Stimulated activated naive CD8-positive, alpha-beta T cell treated with anti-CD3 and anti-CD28 coated beads, Interleukin-15, Interleukin-2, amounts not matched to agents 100 ng/mL and 50 ng/mL, for 24 hours (primary cell): ENCODE data around the gene SHD.
"Not testable (repeated sequence)": the region's sequence is repeated elsewhere in the genome, so short reads cannot be mapped to it uniquely, and the experiment has no call there.

Source experiments
- H3K27ac Mint-ChIP-seq: one replicate; pipeline ENCODE4 v1.8.0; 2021; ENCODE audit warnings: mild to moderate bottlenecking, mixed read lengths
- H3K27me3 Mint-ChIP-seq: one replicate; pipeline ENCODE4 v1.8.0; 2021; ENCODE audit warnings: mixed read lengths
- H3K36me3 Mint-ChIP-seq: one replicate; pipeline ENCODE4 v1.8.0; 2021; ENCODE audit warnings: low read depth, mixed read lengths
- H3K4me1 Mint-ChIP-seq: one replicate; pipeline ENCODE4 v1.8.0; 2021; ENCODE audit warnings: low read depth, mixed read lengths
- H3K4me3 Mint-ChIP-seq: one replicate; pipeline ENCODE4 v1.8.0; 2021; ENCODE audit warnings: mild to moderate bottlenecking, mixed read lengths
- H3K9me3 Mint-ChIP-seq: one replicate; pipeline ENCODE4 v1.8.0; 2021; ENCODE audit warnings: mixed read lengths

SHD gene

GRCh38 chr19:4323692-4324091 is 44.6 kb downstream of the SHD start:
- peaks cover 25% of the 10 kb centered on the region for H3K4me1 Mint-ChIP-seq
- peaks cover 11% of the 10 kb centered on the region for H3K9me3 Mint-ChIP-seq
- H3K36me3 Mint-ChIP-seq, result no peaks in the 10 kb centered on the region
- H3K4me3 Mint-ChIP-seq, result no peak overlapping the region
- peaks cover 4% of the 10 kb centered on the region for H3K27me3 Mint-ChIP-seq
- H3K27ac Mint-ChIP-seq, result no peak overlapping the region

DNA sequence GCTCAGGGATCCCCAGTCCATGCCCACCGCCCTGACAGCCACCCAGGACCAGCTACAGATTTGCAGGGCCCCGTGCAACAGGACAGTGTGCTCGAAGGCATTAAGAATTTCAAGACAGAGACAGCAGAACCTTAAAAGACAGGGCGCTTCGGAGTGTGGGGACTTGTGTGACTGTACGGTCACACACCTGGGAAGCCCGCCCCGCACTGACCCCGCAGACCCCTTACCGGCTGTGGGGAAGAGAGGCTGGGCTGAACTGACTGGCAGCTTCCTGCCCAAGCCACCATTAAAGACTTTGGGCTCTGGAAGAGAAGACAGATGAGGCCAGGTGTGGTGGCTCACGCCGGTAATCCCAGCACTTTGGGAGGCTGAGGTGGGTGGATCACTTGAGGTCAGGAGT is 45.2 kb downstream of the SHD start:
- no peak overlapping the region for H3K27ac Mint-ChIP-seq
- H3K4me3 Mint-ChIP-seq, result no peak overlapping the region
- peaks cover 4% of the 10 kb centered on the region for H3K27me3 Mint-ChIP-seq
- peaks cover 5% of the 10 kb centered on the region for H3K9me3 Mint-ChIP-seq
- H3K4me1 Mint-ChIP-seq, result peaks cover 25% of the 10 kb centered on the region
- no peaks in the 10 kb centered on the region for H3K36me3 Mint-ChIP-seq

DNA sequence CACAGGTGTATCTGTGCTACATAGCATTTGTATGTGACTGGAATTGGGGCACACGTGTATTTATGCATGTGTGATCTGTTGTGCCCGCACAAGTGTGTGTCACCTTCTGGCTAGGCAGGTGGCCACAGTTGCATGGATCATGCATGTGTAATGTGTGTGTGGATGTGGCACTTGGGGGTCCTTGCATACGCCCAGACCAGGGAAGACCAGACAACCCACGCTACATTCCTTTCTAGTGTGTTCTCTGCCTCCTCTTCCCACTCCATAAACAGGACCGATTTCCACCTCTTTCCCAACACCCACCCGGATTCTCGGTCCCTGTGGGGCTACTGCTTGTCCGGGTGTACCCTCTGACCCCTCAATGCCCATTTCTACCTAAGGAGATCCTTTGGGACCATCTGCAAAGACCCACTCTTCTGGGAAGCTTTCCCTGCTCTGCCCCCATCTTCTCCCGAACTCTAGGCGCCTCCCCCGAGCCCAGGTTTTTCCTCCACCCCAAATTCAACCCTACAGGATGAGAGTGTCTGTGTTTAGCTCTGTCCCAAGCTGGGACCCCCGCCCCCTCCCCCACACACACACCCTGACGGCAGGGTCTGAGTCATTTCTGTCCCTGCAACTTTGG is 47.3 kb downstream of the SHD start:
- peaks cover 4% of the 10 kb centered on the region for H3K27me3 Mint-ChIP-seq
- peak overlapping the region; percentile 39 for H3K4me3 Mint-ChIP-seq
- no peaks in the 10 kb centered on the region for H3K9me3 Mint-ChIP-seq
- H3K27ac Mint-ChIP-seq, result no peak overlapping the region
- H3K4me1 Mint-ChIP-seq, result peaks cover 28% of the 10 kb centered on the region
- no peaks in the 10 kb centered on the region for H3K36me3 Mint-ChIP-seq

DNA sequence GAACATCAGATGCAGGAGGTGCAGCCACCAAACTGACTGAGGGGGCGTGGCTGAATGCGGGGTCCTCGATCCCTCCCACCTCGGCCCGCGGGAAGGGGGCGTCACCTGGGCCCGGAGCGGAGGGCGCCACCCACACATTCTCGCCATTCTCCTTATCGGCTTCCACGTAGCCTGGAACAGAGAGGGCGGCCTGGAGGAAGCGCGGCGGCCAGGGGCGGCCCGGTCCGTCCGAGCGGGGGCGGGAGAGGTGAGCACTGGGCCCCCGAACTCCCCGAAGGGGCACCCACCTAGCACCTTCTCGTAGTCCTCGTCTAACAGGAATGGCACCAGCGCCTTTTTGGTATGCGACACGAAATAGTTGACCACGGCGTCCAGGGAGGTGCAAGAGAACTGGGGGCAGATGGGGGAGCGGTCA is 47.8 kb downstream of the SHD start:
- Mint-ChIP-seq H3K4me1 (peaks cover 28% of the 10 kb centered on the region), H3K4me3 (peak overlapping the region; percentile 53), H3K27me3 (peaks cover 4% of the 10 kb centered on the region), H3K36me3 (no peaks in the 10 kb centered on the region), H3K27ac (no peak overlapping the region), H3K9me3 (no peaks in the 10 kb centered on the region)

- peak overlapping the region; percentile 36 for H3K27ac Mint-ChIP-seq
- H3K36me3 Mint-ChIP-seq, result no peaks in the 10 kb centered on the region
- peaks cover 28% of the 10 kb centered on the region for H3K4me1 Mint-ChIP-seq
- no peaks in the 10 kb centered on the region for H3K9me3 Mint-ChIP-seq
- H3K27me3 Mint-ChIP-seq, result peaks cover 4% of the 10 kb centered on the region
- peak overlapping the region; percentile 53 for H3K4me3 Mint-ChIP-seq
Observed at GRCh38 chr19:4327252-4327876, 48.3 kb downstream of the SHD start.

DNA sequence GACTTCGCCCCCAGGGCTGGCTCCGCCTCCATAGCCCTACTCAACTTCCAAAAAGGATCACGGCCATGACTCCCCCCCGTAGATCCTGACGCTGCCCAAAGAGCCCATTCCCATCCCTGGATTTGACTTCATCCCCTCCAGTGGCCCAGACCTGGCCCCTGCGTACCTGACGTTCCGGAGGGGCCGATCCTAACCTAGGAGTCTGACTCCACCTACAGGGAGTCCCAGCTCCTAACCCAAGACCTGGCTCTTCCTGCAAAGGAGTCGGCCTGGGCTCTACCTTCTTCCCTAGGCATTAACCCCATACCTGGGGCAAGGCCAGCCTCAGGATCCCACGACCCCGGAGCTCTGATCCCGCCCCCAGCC is 48.8 kb downstream of the SHD start:
- no peaks in the 10 kb centered on the region for H3K36me3 Mint-ChIP-seq
- peak overlapping the region; percentile 53 for H3K4me3 Mint-ChIP-seq
- H3K27ac Mint-ChIP-seq, result peak overlapping the region; percentile 36
- H3K27me3 Mint-ChIP-seq, result peaks cover 4% of the 10 kb centered on the region
- peaks cover 28% of the 10 kb centered on the region for H3K4me1 Mint-ChIP-seq
- no peaks in the 10 kb centered on the region for H3K9me3 Mint-ChIP-seq

DNA sequence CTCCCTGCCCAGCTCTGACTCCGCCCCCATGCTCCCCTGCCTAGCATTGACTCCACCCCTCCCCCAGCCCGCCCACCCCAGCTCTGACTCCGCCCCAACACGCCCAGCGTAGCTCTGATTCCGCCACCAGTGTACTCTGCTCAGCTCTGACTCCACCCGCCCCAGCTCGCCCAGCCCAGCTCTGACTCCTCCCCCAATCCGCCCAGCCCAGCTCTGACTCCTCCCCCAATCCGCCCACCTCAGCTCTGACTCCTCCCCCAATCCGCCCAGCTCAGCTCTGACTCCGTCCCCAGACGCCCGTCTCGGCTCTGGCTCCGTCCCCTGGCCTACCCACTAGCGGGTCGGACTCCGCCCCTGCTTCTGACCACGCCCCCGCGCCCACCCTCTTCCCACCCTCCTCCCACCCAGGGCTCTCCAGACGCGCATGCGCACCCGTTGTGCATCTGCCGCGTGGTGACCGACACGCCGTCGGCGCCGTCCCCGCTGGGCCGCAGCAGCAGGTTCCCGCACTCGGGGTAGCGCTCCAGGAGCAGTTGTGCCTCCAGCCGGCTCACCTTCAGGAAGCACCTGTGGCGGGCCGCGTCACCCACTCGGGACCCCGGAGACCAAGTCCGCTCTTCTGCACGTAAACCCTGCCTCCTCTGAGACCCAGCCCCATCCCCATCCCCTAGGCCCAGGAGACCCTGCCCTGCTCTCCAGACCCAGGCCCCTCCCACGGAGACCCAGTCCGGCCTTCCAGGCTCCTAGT is 49.4 kb downstream of the SHD start:
- peak overlapping the region; percentile 86 for H3K4me3 Mint-ChIP-seq
- no peaks in the 10 kb centered on the region for H3K36me3 Mint-ChIP-seq
- peak overlapping the region; percentile 88 for H3K27ac Mint-ChIP-seq
- H3K9me3 Mint-ChIP-seq, result no peaks in the 10 kb centered on the region
- peaks cover 4% of the 10 kb centered on the region for H3K27me3 Mint-ChIP-seq
- peaks cover 28% of the 10 kb centered on the region for H3K4me1 Mint-ChIP-seq

DNA sequence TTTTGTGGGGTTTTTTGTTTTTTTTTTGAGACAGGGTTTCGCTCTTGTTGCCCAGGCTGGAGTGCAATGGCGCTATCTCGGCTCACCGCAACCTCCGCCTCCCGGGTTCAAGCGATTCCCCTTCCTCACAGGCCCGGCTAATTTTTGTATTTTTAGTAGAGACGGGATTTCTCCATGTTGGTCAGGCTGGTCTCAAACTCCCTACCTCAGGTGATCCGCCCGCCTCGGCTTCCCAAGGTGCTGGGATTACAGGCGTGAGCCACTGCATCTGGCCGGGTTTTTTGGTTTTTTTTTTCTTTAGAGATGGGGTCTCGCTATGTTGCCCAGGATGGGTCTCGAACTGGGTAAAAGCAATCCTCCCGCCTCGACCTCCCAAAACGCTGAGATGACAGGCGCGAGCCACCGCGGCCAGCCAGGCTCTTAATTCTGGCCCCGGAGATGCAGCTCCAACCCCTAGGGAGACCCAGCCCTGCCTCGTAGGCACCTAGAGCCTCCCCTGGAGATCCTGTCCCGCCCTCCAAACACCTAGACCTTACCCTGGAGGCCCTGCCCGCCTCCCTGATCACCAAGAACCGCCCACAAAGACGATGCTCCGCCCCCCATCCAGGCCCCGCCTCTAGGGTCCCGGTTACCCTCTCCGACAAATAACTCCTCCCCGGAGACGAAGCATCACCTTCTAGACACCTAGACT is 50.1 kb downstream of the SHD start:
- Mint-ChIP-seq H3K27ac (peak overlapping the region; percentile 88), H3K4me3 (peak overlapping the region; percentile 86), H3K4me1 (peaks cover 28% of the 10 kb centered on the region)
- H3K27me3 Mint-ChIP-seq, H3K36me3 Mint-ChIP-seq, H3K9me3 Mint-ChIP-seq: not testable (repeated sequence)

- H3K4me1 Mint-ChIP-seq, result peaks cover 28% of the 10 kb centered on the region
- H3K36me3 Mint-ChIP-seq, result peaks cover 5% of the 10 kb centered on the region
- peaks cover 4% of the 10 kb centered on the region for H3K27me3 Mint-ChIP-seq
- H3K4me3 Mint-ChIP-seq, result peak overlapping the region; percentile 25
- peaks cover 4% of the 10 kb centered on the region for H3K9me3 Mint-ChIP-seq
- H3K27ac Mint-ChIP-seq, result no peak overlapping the region
Observed at GRCh38 chr19:4329858-4330257, 50.8 kb downstream of the SHD start.

GRCh38 chr19:4334929-4335570 is 56.0 kb downstream of the SHD start:
- H3K4me1 Mint-ChIP-seq, result peaks cover 18% of the 10 kb centered on the region
- H3K27me3 Mint-ChIP-seq, result no peaks in the 10 kb centered on the region
- peaks cover 14% of the 10 kb centered on the region for H3K36me3 Mint-ChIP-seq
- no peak overlapping the region for H3K4me3 Mint-ChIP-seq
- peak overlapping the region; percentile 42 for H3K27ac Mint-ChIP-seq
- H3K9me3 Mint-ChIP-seq, result peaks cover 7% of the 10 kb centered on the region

GRCh38 chr19:4337906-4338440 is 58.9 kb downstream of the SHD start:
- H3K4me3 Mint-ChIP-seq, result peak overlapping the region; percentile 85
- no peaks in the 10 kb centered on the region for H3K27me3 Mint-ChIP-seq
- H3K27ac Mint-ChIP-seq, result peak overlapping the region; percentile 96
- peaks cover 7% of the 10 kb centered on the region for H3K9me3 Mint-ChIP-seq
- peaks cover 26% of the 10 kb centered on the region for H3K4me1 Mint-ChIP-seq
- peaks cover 14% of the 10 kb centered on the region for H3K36me3 Mint-ChIP-seq

DNA sequence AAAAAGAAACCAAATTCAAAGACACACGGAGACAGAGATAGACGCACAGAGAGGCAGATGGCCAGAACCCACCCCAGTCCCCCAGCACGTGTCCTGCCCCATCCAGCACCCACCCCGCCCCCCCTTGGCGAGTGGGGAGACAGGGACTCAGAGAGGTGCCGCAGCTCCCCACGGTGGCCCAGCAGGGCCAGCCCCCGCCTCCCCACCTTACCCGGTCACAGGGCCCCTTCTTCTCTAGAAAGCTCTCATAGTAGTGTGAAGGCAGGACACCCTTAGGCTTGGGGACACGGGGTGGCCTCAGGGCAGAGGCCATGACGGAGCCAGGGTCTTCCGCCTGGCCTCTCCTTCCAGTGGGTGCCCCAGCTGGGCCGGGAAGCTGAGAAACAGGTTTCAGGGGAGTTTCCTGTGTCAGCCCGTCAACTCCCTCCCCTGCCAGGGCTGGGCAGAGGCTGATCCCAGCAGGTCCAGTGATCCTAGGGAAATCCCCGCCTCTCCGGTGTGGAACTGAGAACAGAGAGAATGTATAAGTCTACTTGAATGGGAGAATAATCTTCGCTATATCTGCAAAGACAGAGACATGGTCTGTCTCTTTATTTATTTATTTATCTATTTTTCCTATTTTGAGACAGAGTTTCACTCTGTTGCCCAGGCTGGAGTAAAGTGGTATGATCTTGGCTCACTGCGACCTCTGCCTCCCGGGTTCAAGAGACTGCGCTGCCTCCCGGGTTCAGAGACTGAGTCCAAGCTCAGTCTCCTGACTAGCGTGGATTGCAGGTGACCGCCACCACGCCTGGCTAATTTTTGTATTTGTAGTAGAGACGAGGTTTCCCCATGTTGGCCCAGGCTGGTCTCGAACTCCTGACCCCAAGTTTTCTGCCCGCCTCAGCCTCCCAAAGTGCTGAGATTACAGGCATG is 59.6 kb downstream of the SHD start, which contains the start of gene STAP2:
STAP2 (minus strand) TSS at position 387 of the 915 bp plus-strand sequence; CDS start at position 313, 74 bp downstream.
- Mint-ChIP-seq H3K4me3 (peak within 1 kb of the TSS; percentile 85), H3K9me3 (peaks cover 7% of the 10 kb centered on the region), H3K4me1 (peaks cover 29% of the 10 kb centered on the region), H3K36me3 (peaks cover 14% of the 10 kb centered on the region), H3K27me3 (no peaks in the 10 kb centered on the region), H3K27ac (peak within 1 kb of the TSS; percentile 96)
